Measurements from ENCODE around the gene KPNB1.

GRCh38 chr17:47686664-47687327, 37.1 kb downstream of the KPNB1 start:
- TF ChIP-seq EGR1 (IDR thresholded peaks at IDR 0.05) (no peak), FOXM1 (IDR thresholded peaks at IDR 0.05; ENCODE audit: borderline replicate concordance, low read depth) (no peak), EP300 (IDR thresholded peaks at IDR 0.05; ENCODE audit: borderline replicate concordance) (no peak)

All from Ishikawa (cell line).